HEK293 (cell line): ENCODE measurements around the gene PTGER3.

Experiments used
- FEZF1 ChIP-seq: fragments of 450-650 bp; formaldehyde crosslinking; IDR thresholded peaks from 2 replicates; pipeline ENCODE4 v1.5.1; 2016; ENCODE audit warnings: missing biosample characterization, missing genetic modification characterization
- KLF10 ChIP-seq: fragments of 450-650 bp; IDR thresholded peaks from 2 replicates; pipeline ENCODE4 v1.5.1; 2018; ENCODE audit warnings: missing biosample characterization, mild to moderate bottlenecking, missing genetic modification characterization
- ZBTB49 ChIP-seq: fragments of 450-650 bp; formaldehyde crosslinking; IDR thresholded peaks from 2 replicates; pipeline ENCODE4 v1.5.1; 2016; ENCODE audit warnings: missing biosample characterization, missing genetic modification characterization, low read depth
- ZNF121 ChIP-seq: fragments of 450-650 bp; formaldehyde crosslinking; IDR thresholded peaks from 2 replicates; pipeline ENCODE4 v1.5.1; 2016; ENCODE audit warnings: missing biosample characterization, missing genetic modification characterization
- ZNF155 ChIP-seq: fragments of 450-650 bp; formaldehyde crosslinking; IDR thresholded peaks from 2 replicates; pipeline ENCODE4 v1.5.1; 2016; ENCODE audit warnings: missing biosample characterization, missing genetic modification characterization
- ZNF24 ChIP-seq: fragments of 450-650 bp; formaldehyde crosslinking; IDR thresholded peaks from 2 replicates; pipeline ENCODE4 v1.5.1; 2016; ENCODE audit warnings: missing biosample characterization, missing genetic modification characterization
- ZNF274 ChIP-seq, 2 experiments: fragments of 200-500 bp in 1 of 2; fragments of 450-650 bp in 1 of 2; sonication (Bioruptor generic) in 1 of 2; formaldehyde crosslinking in 1 of 2; IDR thresholded peaks; 2 replicates each; pipeline versions ENCODE4 v1.5.1 to v1.6.1; 2014 to 2016; ENCODE audit warnings: borderline replicate concordance in 1 of 2, inconsistent platforms in 1 of 2, low read length in 1 of 2, missing biosample characterization in 1 of 2, missing genetic modification characterization in 1 of 2
- ZNF426 ChIP-seq: fragments of 450-650 bp; formaldehyde crosslinking; IDR thresholded peaks from 2 replicates; pipeline ENCODE4 v1.5.1; 2017; ENCODE audit warnings: missing biosample characterization, missing genetic modification characterization, mild to moderate bottlenecking, inconsistent platforms, moderate library complexity
- ZNF658 ChIP-seq: fragments of 450-650 bp; formaldehyde crosslinking; IDR thresholded peaks from 2 replicates; pipeline ENCODE4; 2016; ENCODE audit warnings: missing biosample characterization, missing genetic modification characterization
- ZNF670 ChIP-seq: fragments of 450-650 bp; formaldehyde crosslinking; IDR thresholded peaks from 2 replicates; pipeline ENCODE4 v1.5.1; 2016; ENCODE audit warnings: missing biosample characterization, missing genetic modification characterization, low read depth
- ZSCAN18 ChIP-seq: fragments of 450-650 bp; formaldehyde crosslinking; IDR thresholded peaks from 2 replicates; pipeline ENCODE4 v1.5.1; 2016; ENCODE audit warnings: missing biosample characterization, missing genetic modification characterization
- TF ChIP-seq, protein P1 (sequence below): fragments of 450-650 bp; formaldehyde crosslinking; IDR thresholded peaks from 2 replicates; pipeline ENCODE4 v1.5.1; 2016; ENCODE audit warnings: missing biosample characterization, missing genetic modification characterization
- TF ChIP-seq, protein P2 (sequence below): fragments of 450-650 bp; formaldehyde crosslinking; IDR thresholded peaks from 2 replicates; pipeline ENCODE4 v1.5.1; 2016; ENCODE audit warnings: missing biosample characterization, missing genetic modification characterization

- TF ChIP-seq, protein P1, sequence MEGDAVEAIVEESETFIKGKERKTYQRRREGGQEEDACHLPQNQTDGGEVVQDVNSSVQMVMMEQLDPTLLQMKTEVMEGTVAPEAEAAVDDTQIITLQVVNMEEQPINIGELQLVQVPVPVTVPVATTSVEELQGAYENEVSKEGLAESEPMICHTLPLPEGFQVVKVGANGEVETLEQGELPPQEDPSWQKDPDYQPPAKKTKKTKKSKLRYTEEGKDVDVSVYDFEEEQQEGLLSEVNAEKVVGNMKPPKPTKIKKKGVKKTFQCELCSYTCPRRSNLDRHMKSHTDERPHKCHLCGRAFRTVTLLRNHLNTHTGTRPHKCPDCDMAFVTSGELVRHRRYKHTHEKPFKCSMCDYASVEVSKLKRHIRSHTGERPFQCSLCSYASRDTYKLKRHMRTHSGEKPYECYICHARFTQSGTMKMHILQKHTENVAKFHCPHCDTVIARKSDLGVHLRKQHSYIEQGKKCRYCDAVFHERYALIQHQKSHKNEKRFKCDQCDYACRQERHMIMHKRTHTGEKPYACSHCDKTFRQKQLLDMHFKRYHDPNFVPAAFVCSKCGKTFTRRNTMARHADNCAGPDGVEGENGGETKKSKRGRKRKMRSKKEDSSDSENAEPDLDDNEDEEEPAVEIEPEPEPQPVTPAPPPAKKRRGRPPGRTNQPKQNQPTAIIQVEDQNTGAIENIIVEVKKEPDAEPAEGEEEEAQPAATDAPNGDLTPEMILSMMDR: no peak
- TF ChIP-seq ZNF426 (tag by site-specific recombination) (no peak), ZNF24 (tag by site-specific recombination) (no peak), ZSCAN18 (no peak), FEZF1 (tag by site-specific recombination) (no peak), ZNF670 (tag by site-specific recombination) (no peak), ZNF274 (IDR thresholded peaks at IDR 0.05; ENCODE audit: low read length) (no peak), ZNF274 (tag by site-specific recombination; IDR thresholded peaks at IDR 0.05; ENCODE audit: borderline replicate concordance) (no peak), ZNF155 (tag by site-specific recombination) (no peak), KLF10 (tag by site-specific recombination) (no peak), ZNF121 (no peak), ZNF658 (tag by site-specific recombination) (no peak), ZBTB49 (tag by site-specific recombination) (no peak)
- TF ChIP-seq, protein P2, sequence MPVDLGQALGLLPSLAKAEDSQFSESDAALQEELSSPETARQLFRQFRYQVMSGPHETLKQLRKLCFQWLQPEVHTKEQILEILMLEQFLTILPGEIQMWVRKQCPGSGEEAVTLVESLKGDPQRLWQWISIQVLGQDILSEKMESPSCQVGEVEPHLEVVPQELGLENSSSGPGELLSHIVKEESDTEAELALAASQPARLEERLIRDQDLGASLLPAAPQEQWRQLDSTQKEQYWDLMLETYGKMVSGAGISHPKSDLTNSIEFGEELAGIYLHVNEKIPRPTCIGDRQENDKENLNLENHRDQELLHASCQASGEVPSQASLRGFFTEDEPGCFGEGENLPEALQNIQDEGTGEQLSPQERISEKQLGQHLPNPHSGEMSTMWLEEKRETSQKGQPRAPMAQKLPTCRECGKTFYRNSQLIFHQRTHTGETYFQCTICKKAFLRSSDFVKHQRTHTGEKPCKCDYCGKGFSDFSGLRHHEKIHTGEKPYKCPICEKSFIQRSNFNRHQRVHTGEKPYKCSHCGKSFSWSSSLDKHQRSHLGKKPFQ (tag by site-specific recombination): no peak
Measured at GRCh38 chr1:71068325-71069240, 21.0 kb upstream of the PTGER3 start.
